Pancreas (tissue), 10 donors: Measurements from ENCODE around the gene KRTAP16-1. TPM values are rescaled to one million over a fixed set of nuclear protein-coding genes. Genes with fewer than 3 reads are reported as not detected.

Experiments used
- ATAC-seq, 4 donors: fragments of 200-7000 bp; cut with Tn5 transposase; one replicate each; pipeline versions ENCODE4 v1.8.0 to v1.9.1; 2020; ENCODE audit warnings: mild to moderate bottlenecking in 4 of 4, moderate library complexity in 4 of 4
- DNase-seq, 6 donors: peaks; one replicate each; pipeline ENCODE4 v3.0.0-alpha.2; 2020
- FAIRE-seq: peaks from 2 replicates; lab custom pipeline; 2012; peaks lifted over from hg19 to GRCh38; lab: Jason Lieb, UNC
- H3K27ac ChIP-seq, 4 donors: fragments of 200-600 bp; sonication (generic); 1 replicate in 3 of 4; 2 replicates in 1 of 4; pipeline versions ENCODE4 v1.5.0 to v1.8.0; 2020
- H3K27me3 ChIP-seq, 4 donors: fragments of 200-600 bp; one replicate each; pipeline ENCODE4 v1.8.0; 2021
- H3K36me3 ChIP-seq, 3 donors: fragments of 200-600 bp; sonication (generic) in 1 of 3; one replicate each; pipeline versions ENCODE4 v1.5.0 to v1.8.0; 2020 to 2021
- H3K4me1 ChIP-seq, 3 donors: fragments of 200-600 bp; one replicate each; pipeline ENCODE4 v1.8.0; 2021
- H3K4me3 ChIP-seq, 4 donors: fragments of 200-600 bp; sonication (generic) in 2 of 4; one replicate each; pipeline versions ENCODE4 v1.5.0 to v1.8.0; 2020 to 2021
- H3K9me3 ChIP-seq, 4 donors: fragments of 200-600 bp; one replicate each; pipeline ENCODE4 v1.8.0; 2021
- WGBS, 2 donors: extraction: QIAGEN DNeasy Blood & Tissue Kit; methylation state at CpG; one replicate each; pipeline ENCODE4 v1.1.7; 2013; 5-methylcytosine and 5-hydroxymethylcytosine counted together
- intact Hi-C, 3 donors: fragments of 100-400 bp; cut with DNase I; formaldehyde crosslinking; loops; one replicate each; pipeline versions ENCODE4 v1.11.1 to v1.14.2; 2022
- polyA plus RNA-seq, 2 donors: library from polyadenylated mRNA; stranded (reverse); fragments of 200-250 nt; gene quantifications; one replicate each; pipeline ENCODE4 v1.2.3, GENCODE V29; 2013
- total RNA-seq, 6 donors: library from RNA; stranded (reverse); fragmentation: NEBNext Ultra II Directional in 4 of 6; extraction: Animal tissue kit (Norgen Biotek cat#: 25700) in 4 of 6; gene quantifications; one replicate each; pipeline versions ENCODE4 v1.2.1 to v1.2.4, GENCODE V29; 2021 to 2023
- TF ChIP-seq, protein P1 (sequence below), 4 donors: fragments of 200-600 bp; sonication (generic) in 3 of 4; IDR thresholded peaks; one replicate each; pipeline versions ENCODE4 v1.5.0 to v1.8.0; 2021; ENCODE audit warnings: antibody characterized with exemption in 4 of 4
- donor health status: healthy with polysubstance abuse.
- donor health status: DM: no; HTN: no; CAD: no; lungs with moderate emphysema.
- donor health status: DM: no; HTN: no; CAD: no.
- donor health status: control.
- donor health status: control.
- donor health status: Bipolar disorder and iron deficiency.
- donor health status: DM: yes; HTN: yes; CAD: no.
- donor health status: DM: no; HTN: no; CAD: no.
- donor health status: DM: no; HTN: no; CAD: no.
- donor health status: DM: yes; HTN: yes; CAD: no.

KRTAP16-1 gene
- total and polyA plus RNA-seq, 8 donors, result not detected

DNA sequence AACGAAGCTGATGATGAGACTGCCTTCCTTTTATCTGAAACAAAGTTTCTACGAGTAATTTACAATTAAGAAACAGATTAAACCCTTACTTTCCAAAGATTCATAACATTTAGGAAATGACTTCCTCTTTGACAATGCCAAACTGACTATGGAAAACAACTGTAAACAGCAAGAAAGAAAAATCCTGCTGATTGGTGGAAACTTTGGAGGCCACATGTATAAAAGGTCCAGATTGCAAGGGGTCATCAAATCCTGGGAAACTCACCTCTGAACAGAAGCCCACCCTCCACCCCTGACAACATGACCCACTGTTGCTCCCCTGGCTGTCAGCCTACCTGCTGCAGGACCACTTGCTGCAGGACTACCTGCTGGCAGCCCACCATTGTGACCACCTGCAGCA is 44.0 kb downstream of the KRTAP16-1 start, which contains the start of gene KRTAP9-6:
KRTAP9-6 (plus strand) TSS at position 301 of the 400 bp plus-strand sequence; CDS start at position 301, 0 bp downstream.
- Histone ChIP-seq H3K9me3 (no peaks in the 10 kb centered on the region), H3K4me1 (no peaks in the 10 kb centered on the region), H3K27ac (no peak within 1 kb of the TSS), H3K36me3 (no peaks in the 10 kb centered on the region), H3K4me3 (no peak within 1 kb of the TSS), H3K27me3 (peaks cover 0 to 3% (median 0%) of the 10 kb centered on the region in 4 donors)
- intact Hi-C loops, result no loop called here
- ATAC-seq (no peak), DNase-seq (no peak), FAIRE-seq (no peak)
- TF ChIP-seq, protein P1, sequence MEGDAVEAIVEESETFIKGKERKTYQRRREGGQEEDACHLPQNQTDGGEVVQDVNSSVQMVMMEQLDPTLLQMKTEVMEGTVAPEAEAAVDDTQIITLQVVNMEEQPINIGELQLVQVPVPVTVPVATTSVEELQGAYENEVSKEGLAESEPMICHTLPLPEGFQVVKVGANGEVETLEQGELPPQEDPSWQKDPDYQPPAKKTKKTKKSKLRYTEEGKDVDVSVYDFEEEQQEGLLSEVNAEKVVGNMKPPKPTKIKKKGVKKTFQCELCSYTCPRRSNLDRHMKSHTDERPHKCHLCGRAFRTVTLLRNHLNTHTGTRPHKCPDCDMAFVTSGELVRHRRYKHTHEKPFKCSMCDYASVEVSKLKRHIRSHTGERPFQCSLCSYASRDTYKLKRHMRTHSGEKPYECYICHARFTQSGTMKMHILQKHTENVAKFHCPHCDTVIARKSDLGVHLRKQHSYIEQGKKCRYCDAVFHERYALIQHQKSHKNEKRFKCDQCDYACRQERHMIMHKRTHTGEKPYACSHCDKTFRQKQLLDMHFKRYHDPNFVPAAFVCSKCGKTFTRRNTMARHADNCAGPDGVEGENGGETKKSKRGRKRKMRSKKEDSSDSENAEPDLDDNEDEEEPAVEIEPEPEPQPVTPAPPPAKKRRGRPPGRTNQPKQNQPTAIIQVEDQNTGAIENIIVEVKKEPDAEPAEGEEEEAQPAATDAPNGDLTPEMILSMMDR (IDR thresholded peaks at IDR 0.05), result no peak
- WGBS, 2 donors, result 25 to 27% methylated on average over 2 of the region's 2 CpGs

DNA sequence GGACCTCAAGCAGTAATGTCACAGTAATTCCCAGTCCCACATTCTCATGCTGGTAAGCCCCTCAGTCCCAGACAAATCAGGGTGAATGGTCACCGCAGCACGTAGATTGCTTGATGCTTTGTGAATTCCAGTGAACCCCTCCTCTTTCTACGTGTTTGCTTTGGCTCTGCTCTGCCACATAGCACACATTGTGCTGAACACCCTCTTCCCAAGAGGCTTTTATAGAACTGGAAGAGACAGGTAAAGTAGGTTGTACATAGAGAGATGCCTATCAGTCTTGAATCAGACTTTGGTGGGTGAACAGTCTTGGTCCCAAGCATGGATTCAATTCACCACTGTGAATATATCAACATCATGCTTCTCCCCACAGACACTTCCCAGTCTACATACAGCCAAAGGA is 44.5 kb downstream of the KRTAP16-1 start:
- intact Hi-C loops, result no loop called here
- FAIRE-seq (no peak), DNase-seq (no peak), ATAC-seq (no peak)
- H3K27me3 ChIP-seq, result peaks cover 0 to 3% (median 0%) of the 10 kb centered on the region in 4 donors
- H3K9me3 ChIP-seq, result no peaks in the 10 kb centered on the region
- H3K36me3 ChIP-seq, result no peaks in the 10 kb centered on the region
- no peak overlapping the region for H3K27ac ChIP-seq
- H3K4me1 ChIP-seq, result no peaks in the 10 kb centered on the region
- TF ChIP-seq, protein P1 (IDR thresholded peaks at IDR 0.05), result no peak
- WGBS, 2 donors, result 27 to 45% methylated on average over 3 of the region's 3 CpGs
- no peak overlapping the region for H3K4me3 ChIP-seq

DNA sequence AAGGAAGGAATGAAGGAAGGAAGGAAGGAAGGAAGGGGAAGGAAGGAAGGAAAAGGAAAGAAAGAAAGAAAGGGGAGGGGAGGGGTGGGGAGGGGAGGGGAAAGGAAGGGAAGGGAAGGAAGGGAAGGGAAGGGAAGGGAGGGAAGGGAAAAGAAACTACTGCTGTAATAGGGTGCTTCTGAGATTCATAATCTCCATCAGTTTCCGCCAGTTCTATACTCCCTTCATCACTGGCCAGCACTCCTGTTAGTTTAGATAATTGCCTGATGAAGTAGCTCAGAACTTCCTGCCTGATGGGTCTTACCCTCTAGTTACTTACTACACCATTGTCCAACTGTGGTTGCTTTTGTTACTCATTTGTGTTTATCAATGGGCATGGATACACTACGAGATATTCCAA is 45.9 kb downstream of the KRTAP16-1 start:
- 55 to 62% methylated on average over 2 of the region's 2 CpGs for WGBS, 2 donors
- TF ChIP-seq, protein P1 (IDR thresholded peaks at IDR 0.05), result no peak
- FAIRE-seq, result no peak

DNA sequence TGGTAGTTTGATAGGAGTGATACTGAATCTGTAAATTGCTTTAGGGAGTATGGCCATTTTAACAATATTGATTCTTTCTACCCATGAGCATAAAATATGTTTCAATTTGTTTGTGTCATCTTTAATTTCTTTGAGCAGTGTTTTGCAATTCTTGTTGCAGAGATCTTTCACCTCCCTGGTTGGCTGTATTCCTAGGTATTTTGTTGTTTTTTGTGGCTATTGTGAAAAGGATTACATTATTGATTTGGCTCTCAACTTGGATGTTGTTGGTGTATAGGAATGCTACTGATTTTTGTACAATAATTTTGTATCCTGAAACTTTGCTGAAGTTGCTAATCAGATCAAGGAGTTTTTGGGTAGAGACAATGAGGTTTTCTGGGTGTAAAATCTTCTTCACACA is 50.7 kb downstream of the KRTAP16-1 start:
- TF ChIP-seq, protein P1 (IDR thresholded peaks at IDR 0.05), result no peak
- ATAC-seq, result no peak
- Histone ChIP-seq H3K4me3 (no peak overlapping the region), H3K36me3 (no peaks in the 10 kb centered on the region), H3K9me3 (no peaks in the 10 kb centered on the region), H3K27ac (no peak overlapping the region), H3K4me1 (no peaks in the 10 kb centered on the region), H3K27me3 (peaks cover 0 to 3% (median 0%) of the 10 kb centered on the region in 4 donors)
- FAIRE-seq, result no peak
- intact Hi-C loops, result no loop called here
- no peak for DNase-seq

More for the DNA sequence above, 45.9 kb downstream of the KRTAP16-1 start:
- Histone ChIP-seq H3K27ac (no peak overlapping the region), H3K4me3 (no peak overlapping the region), H3K9me3 (no peaks in the 10 kb centered on the region), H3K4me1 (no peaks in the 10 kb centered on the region), H3K27me3 (peaks cover 0 to 3% (median 0%) of the 10 kb centered on the region in 4 donors), H3K36me3 (no peaks in the 10 kb centered on the region)
- DNase-seq (no peak), ATAC-seq (no peak)
- intact Hi-C loops, result no loop called here

Other genes starting within 250 kb of the KRTAP16-1 start
Only the 30 nearest of the 36 such genes appear.
- gene KRTAP4-16, start 207.1 kb downstream of the KRTAP16-1 start, total RNA-seq, result not detected
- not detected for gene KRTAP4-16, start 207.1 kb downstream of the KRTAP16-1 start, polyA plus RNA-seq
- not detected for gene KRTAP4-9, start 203.9 kb downstream of the KRTAP16-1 start, total RNA-seq
- not detected for gene KRTAP4-9, start 203.9 kb downstream of the KRTAP16-1 start, polyA plus RNA-seq
- gene KRTAP4-11, start 190.9 kb downstream of the KRTAP16-1 start, total RNA-seq, result not detected
- not detected for gene KRTAP4-11, start 190.9 kb downstream of the KRTAP16-1 start, polyA plus RNA-seq
- not detected for gene KRTAP4-12, start 185.1 kb downstream of the KRTAP16-1 start, total RNA-seq
- not detected for gene KRTAP4-12, start 185.1 kb downstream of the KRTAP16-1 start, polyA plus RNA-seq
- not detected for gene KRTAP4-6, start 168.8 kb downstream of the KRTAP16-1 start, total RNA-seq
- gene KRTAP4-6, start 168.8 kb downstream of the KRTAP16-1 start, polyA plus RNA-seq, result not detected
- not detected for gene KRTAP4-5, start 159.5 kb downstream of the KRTAP16-1 start, total RNA-seq
- not detected for gene KRTAP4-5, start 159.5 kb downstream of the KRTAP16-1 start, polyA plus RNA-seq
- gene KRTAP4-4, start 148.6 kb downstream of the KRTAP16-1 start, total RNA-seq, result not detected
- gene KRTAP4-4, start 148.6 kb downstream of the KRTAP16-1 start, polyA plus RNA-seq, result not detected
- not detected for gene KRTAP4-3, start 141.1 kb downstream of the KRTAP16-1 start, total RNA-seq
- not detected for gene KRTAP4-3, start 141.1 kb downstream of the KRTAP16-1 start, polyA plus RNA-seq
- not detected for gene KRTAP4-2, start 131.1 kb downstream of the KRTAP16-1 start, total RNA-seq
- gene KRTAP4-2, start 131.1 kb downstream of the KRTAP16-1 start, polyA plus RNA-seq, result not detected
- gene KRTAP4-1, start 124.4 kb downstream of the KRTAP16-1 start, total RNA-seq, result not detected
- gene KRTAP4-1, start 124.4 kb downstream of the KRTAP16-1 start, polyA plus RNA-seq, result not detected
- gene KRTAP9-1, start 119.4 kb downstream of the KRTAP16-1 start, total RNA-seq, result not detected
- gene KRTAP9-1, start 119.4 kb downstream of the KRTAP16-1 start, polyA plus RNA-seq, result not detected
- gene KRTAP9-2, start 82.7 kb downstream of the KRTAP16-1 start, total RNA-seq, result not detected
- not detected for gene KRTAP9-2, start 82.7 kb downstream of the KRTAP16-1 start, polyA plus RNA-seq
- not detected for gene KRTAP9-3, start 76.9 kb downstream of the KRTAP16-1 start, total RNA-seq
- not detected for gene KRTAP9-3, start 76.9 kb downstream of the KRTAP16-1 start, polyA plus RNA-seq
- not detected for gene KRTAP9-8, start 71.3 kb downstream of the KRTAP16-1 start, total RNA-seq
- gene KRTAP9-8, start 71.3 kb downstream of the KRTAP16-1 start, polyA plus RNA-seq, result not detected
- gene KRTAP9-4, start 59.6 kb downstream of the KRTAP16-1 start, total RNA-seq, result not detected
- not detected for gene KRTAP9-4, start 59.6 kb downstream of the KRTAP16-1 start, polyA plus RNA-seq
- not detected for gene KRTAP9-9, start 53.9 kb downstream of the KRTAP16-1 start, total RNA-seq
- gene KRTAP9-9, start 53.9 kb downstream of the KRTAP16-1 start, polyA plus RNA-seq, result not detected
- gene KRTAP9-6, start 43.9 kb downstream of the KRTAP16-1 start, total RNA-seq, result not detected
- gene KRTAP9-6, start 43.9 kb downstream of the KRTAP16-1 start, polyA plus RNA-seq, result not detected
- not detected for gene KRTAP9-7, start 33.6 kb downstream of the KRTAP16-1 start, total RNA-seq
- not detected for gene KRTAP9-7, start 33.6 kb downstream of the KRTAP16-1 start, polyA plus RNA-seq
- gene KRTAP29-1, start 6.5 kb downstream of the KRTAP16-1 start, total RNA-seq, result not detected
- gene KRTAP29-1, start 6.5 kb downstream of the KRTAP16-1 start, polyA plus RNA-seq, result not detected
- gene KRTAP17-1, start 6.4 kb upstream of the KRTAP16-1 start, total RNA-seq, result not detected
- gene KRTAP17-1, start 6.4 kb upstream of the KRTAP16-1 start, polyA plus RNA-seq, result not detected
- not detected for gene KRT33A, start 41.5 kb upstream of the KRTAP16-1 start, total RNA-seq
- not detected for gene KRT33A, start 41.5 kb upstream of the KRTAP16-1 start, polyA plus RNA-seq
- gene KRT33B, start 60.5 kb upstream of the KRTAP16-1 start, total RNA-seq, result not detected
- not detected for gene KRT33B, start 60.5 kb upstream of the KRTAP16-1 start, polyA plus RNA-seq
- gene KRT34, start 73.0 kb upstream of the KRTAP16-1 start, total RNA-seq, result not detected
- gene KRT34, start 73.0 kb upstream of the KRTAP16-1 start, polyA plus RNA-seq, result not detected
- not detected for gene KRT31, start 88.3 kb upstream of the KRTAP16-1 start, total RNA-seq
- not detected for gene KRT31, start 88.3 kb upstream of the KRTAP16-1 start, polyA plus RNA-seq
- gene KRT37, start 115.3 kb upstream of the KRTAP16-1 start, total RNA-seq, result not detected
- gene KRT37, start 115.3 kb upstream of the KRTAP16-1 start, polyA plus RNA-seq, result not detected
- not detected for gene KRT38, start 131.7 kb upstream of the KRTAP16-1 start, total RNA-seq
- not detected for gene KRT38, start 131.7 kb upstream of the KRTAP16-1 start, polyA plus RNA-seq
- gene KRT32, start 158.1 kb upstream of the KRTAP16-1 start, total RNA-seq, result not detected
- under 1 TPM in 1 of 2 donors, not detected in 1; 0.05 TPM for gene KRT32, start 158.1 kb upstream of the KRTAP16-1 start, polyA plus RNA-seq
- not detected for gene KRT35, start 171.8 kb upstream of the KRTAP16-1 start, total RNA-seq
- not detected for gene KRT35, start 171.8 kb upstream of the KRTAP16-1 start, polyA plus RNA-seq
- gene KRT36, start 180.6 kb upstream of the KRTAP16-1 start, total RNA-seq, result not detected
- gene KRT36, start 180.6 kb upstream of the KRTAP16-1 start, polyA plus RNA-seq, result not detected
- gene KRT13, start 196.3 kb upstream of the KRTAP16-1 start, total RNA-seq, result under 1 TPM in 1 of 6 donors, not detected in 5; 0.39 TPM
- gene KRT13, start 196.3 kb upstream of the KRTAP16-1 start, polyA plus RNA-seq, result 10 to 100 TPM in 1 of 2 donors, 1 to 10 TPM in 1; 5.3 to 11.9 TPM